GM19023 (cell line): ENCODE results near the gene TRUB1.
"Not testable (repeated sequence)": the region's sequence is repeated elsewhere in the genome, so short reads cannot be mapped to it uniquely, and the experiment has no call there.

ENCODE experiments used
- ATAC-seq: cut with Tn5 transposase; IDR thresholded peaks from one replicate; pipeline ENCODE4 v1.9.1; 2021; ENCODE audit warnings: mild to moderate bottlenecking, moderate library complexity; ENCODE audit not compliant: unreplicated experiment

Gene TRUB1

GRCh38 chr10:114923551-114923950 is 14.4 kb upstream of the TRUB1 start:
- ATAC-seq = no peak

GRCh38 chr10:114925587-114926586 is 12.1 kb upstream of the TRUB1 start:
- ATAC-seq = peak; percentile 72

GRCh38 chr10:114928818-114929217 is 9.2 kb upstream of the TRUB1 start:
- no peak for ATAC-seq

- ATAC-seq = no peak
These were observed 7.7 kb upstream of the TRUB1 start for GRCh38 chr10:114930320-114930719.

- no peak for ATAC-seq
These were observed 6.8 kb upstream of the TRUB1 start for GRCh38 chr10:114931072-114931679.

- no peak for ATAC-seq
These were observed 5.8 kb upstream of the TRUB1 start for GRCh38 chr10:114932225-114932624.

- ATAC-seq = no peak
These were observed 5.0 kb upstream of the TRUB1 start for GRCh38 chr10:114932945-114933344.

GRCh38 chr10:114933588-114933987 is 4.4 kb upstream of the TRUB1 start:
- ATAC-seq = no peak

GRCh38 chr10:114933995-114934394 is 4.0 kb upstream of the TRUB1 start:
- not testable (repeated sequence) for ATAC-seq

- ATAC-seq = no peak
These were observed 830 bp downstream of the TRUB1 start for GRCh38 chr10:114938856-114939193.

- ATAC-seq = no peak
These were observed 2.7 kb downstream of the TRUB1 start for GRCh38 chr10:114940735-114941134.

- ATAC-seq = no peak
These were observed 5.0 kb downstream of the TRUB1 start for GRCh38 chr10:114943000-114943399.

GRCh38 chr10:114953047-114953446 is 15.1 kb downstream of the TRUB1 start:
- ATAC-seq = peak; percentile 49

- ATAC-seq = no peak
These were observed 18.0 kb downstream of the TRUB1 start for GRCh38 chr10:114955984-114956383.

- no peak for ATAC-seq
These were observed 18.5 kb downstream of the TRUB1 start for GRCh38 chr10:114956466-114956865.

- ATAC-seq = no peak
These were observed 19.1 kb downstream of the TRUB1 start for GRCh38 chr10:114957122-114957521.

GRCh38 chr10:114957673-114958072 is 19.7 kb downstream of the TRUB1 start:
- no peak for ATAC-seq

- ATAC-seq = no peak
These were observed 24.4 kb downstream of the TRUB1 start for GRCh38 chr10:114962441-114962840.

GRCh38 chr10:114963908-114964307 is 25.9 kb downstream of the TRUB1 start:
- no peak for ATAC-seq

GRCh38 chr10:114967071-114967470 is 29.1 kb downstream of the TRUB1 start:
- no peak for ATAC-seq

GRCh38 chr10:114970515-114970914 is 32.5 kb downstream of the TRUB1 start:
- ATAC-seq = no peak

- no peak for ATAC-seq
These were observed 35.3 kb downstream of the TRUB1 start for GRCh38 chr10:114973306-114973705.
